ACC112 (cell line): Measurements from ENCODE around the gene RNF121.

Experiments used
- H2AFZ ChIP-seq: fragments of 200-600 bp; sonication (generic); one replicate; pipeline ENCODE4 v1.6.0; 2017; ENCODE audit warnings: antibody characterized with exemption, low read length; ENCODE audit not compliant: unreplicated experiment
- H3K27ac ChIP-seq: fragments of 200-600 bp; sonication (generic); 2 replicates; pipeline ENCODE4 v1.5.1; 2014; ENCODE audit warnings: low read depth, mild to moderate bottlenecking, antibody characterized with exemption, low read length, moderate library complexity
- H3K27me3 ChIP-seq: fragments of 200-600 bp; sonication (generic); 2 replicates; pipeline ENCODE4 v1.6.1; 2014; ENCODE audit warnings: mild to moderate bottlenecking, antibody characterized with exemption, low read length, moderate library complexity, mixed read lengths; ENCODE audit not compliant: insufficient read depth
- H3K36me3 ChIP-seq: fragments of 200-600 bp; sonication (generic); 2 replicates; pipeline ENCODE4 v1.6.1; 2016; ENCODE audit warnings: mild to moderate bottlenecking, antibody characterized with exemption, low read length, moderate library complexity, mixed read lengths; ENCODE audit not compliant: insufficient read depth
- H3K4me1 ChIP-seq: fragments of 200-600 bp; sonication (generic); one replicate; pipeline ENCODE4 v1.6.1; 2016; ENCODE audit warnings: low read length, mixed read lengths; ENCODE audit not compliant: insufficient read depth, unreplicated experiment, control insufficient read depth
- H3K4me3 ChIP-seq: fragments of 200-600 bp; sonication (generic); 2 replicates; pipeline ENCODE4 v1.5.1; 2014; ENCODE audit warnings: mild to moderate bottlenecking, low read depth, low read length
- H3K79me2 ChIP-seq: fragments of 200-600 bp; sonication (generic); one replicate; pipeline ENCODE4 v1.6.0; 2016; ENCODE audit warnings: low read length; ENCODE audit not compliant: control insufficient read depth, unreplicated experiment, insufficient read depth

RNF121 gene

GRCh38 chr11:71935338-71935925 lies 6.6 kb downstream of the RNF121 start:
- H3K36me3 ChIP-seq = peaks cover 7% of the 10 kb centered on the region; the same call in 1 of the 2 replicates
- H3K27me3 ChIP-seq = no peaks in the 10 kb centered on the region
- no peak overlapping the region for H3K27ac ChIP-seq
- H3K4me3 ChIP-seq = no peak overlapping the region
- H2AFZ ChIP-seq = no peak overlapping the region
- peaks cover 35% of the 10 kb centered on the region for H3K4me1 ChIP-seq
- H3K79me2 ChIP-seq = peaks cover 84% of the 10 kb centered on the region

GRCh38 chr11:71936825-71937224 lies 8.0 kb downstream of the RNF121 start:
- Histone ChIP-seq H3K27ac (no peak overlapping the region), H3K4me3 (no peak overlapping the region), H3K79me2 (peaks cover 83% of the 10 kb centered on the region), H3K4me1 (peaks cover 21% of the 10 kb centered on the region), H2AFZ (no peak overlapping the region), H3K36me3 (peaks cover 7% of the 10 kb centered on the region; the same call in 1 of the 2 replicates), H3K27me3 (no peaks in the 10 kb centered on the region)

GRCh38 chr11:71937826-71938225 lies 9.0 kb downstream of the RNF121 start:
- Histone ChIP-seq H2AFZ (no peak overlapping the region), H3K36me3 (peaks cover 7% of the 10 kb centered on the region; the same call in 1 of the 2 replicates), H3K79me2 (peaks cover 78% of the 10 kb centered on the region), H3K27ac (no peak overlapping the region), H3K4me1 (peaks cover 16% of the 10 kb centered on the region), H3K4me3 (no peak overlapping the region), H3K27me3 (no peaks in the 10 kb centered on the region)

- H3K79me2 ChIP-seq = peaks cover 74% of the 10 kb centered on the region
- H3K36me3 ChIP-seq = peaks cover 7% of the 10 kb centered on the region; the same call in 1 of the 2 replicates
- peaks cover 29% of the 10 kb centered on the region for H3K4me1 ChIP-seq
- no peak overlapping the region for H3K27ac ChIP-seq
- H2AFZ ChIP-seq = no peak overlapping the region
- no peaks in the 10 kb centered on the region for H3K27me3 ChIP-seq
- H3K4me3 ChIP-seq = no peak overlapping the region
Measured at GRCh38 chr11:71940561-71941219, 11.8 kb downstream of the RNF121 start.

- H3K4me1 ChIP-seq = peaks cover 28% of the 10 kb centered on the region
Measured at GRCh38 chr11:71946144-71946571, 17.3 kb downstream of the RNF121 start.

GRCh38 chr11:71947498-71947897 lies 18.7 kb downstream of the RNF121 start:
- H3K36me3 ChIP-seq = no peaks in the 10 kb centered on the region
- H3K4me1 ChIP-seq = peaks cover 28% of the 10 kb centered on the region
- H3K27me3 ChIP-seq = no peaks in the 10 kb centered on the region
- H3K4me3 ChIP-seq = no peak overlapping the region
- no peak overlapping the region for H2AFZ ChIP-seq
- H3K79me2 ChIP-seq = peaks cover 56% of the 10 kb centered on the region
- no peak overlapping the region for H3K27ac ChIP-seq

More at GRCh38 chr11:71946144-71946571, 17.3 kb downstream of the RNF121 start:
- Histone ChIP-seq H3K4me3 (no peak overlapping the region), H3K27ac (peak overlapping the region; percentile 75), H3K36me3 (no peaks in the 10 kb centered on the region), H3K79me2 (peaks cover 57% of the 10 kb centered on the region), H2AFZ (no peak overlapping the region), H3K27me3 (no peaks in the 10 kb centered on the region)

GRCh38 chr11:71948314-71949027 lies 19.6 kb downstream of the RNF121 start:
- H2AFZ ChIP-seq = no peak overlapping the region
- no peaks in the 10 kb centered on the region for H3K27me3 ChIP-seq
- H3K79me2 ChIP-seq = peaks cover 48% of the 10 kb centered on the region
- no peak overlapping the region for H3K27ac ChIP-seq
- no peaks in the 10 kb centered on the region for H3K36me3 ChIP-seq
- H3K4me3 ChIP-seq = no peak overlapping the region
- peaks cover 28% of the 10 kb centered on the region for H3K4me1 ChIP-seq

- Histone ChIP-seq H3K27ac (no peak overlapping the region), H3K36me3 (no peaks in the 10 kb centered on the region), H3K4me3 (no peak overlapping the region), H3K27me3 (no peaks in the 10 kb centered on the region), H3K4me1 (peaks cover 28% of the 10 kb centered on the region), H3K79me2 (peaks cover 48% of the 10 kb centered on the region), H2AFZ (no peak overlapping the region)
Measured at GRCh38 chr11:71949034-71949433, 20.2 kb downstream of the RNF121 start.

GRCh38 chr11:71951741-71952310 lies 23.0 kb downstream of the RNF121 start:
- Histone ChIP-seq H3K27me3 (no peaks in the 10 kb centered on the region), H3K36me3 (no peaks in the 10 kb centered on the region), H2AFZ (no peak overlapping the region), H3K4me1 (peaks cover 9% of the 10 kb centered on the region), H3K4me3 (no peak overlapping the region), H3K27ac (no peak overlapping the region), H3K79me2 (peaks cover 55% of the 10 kb centered on the region)

- Histone ChIP-seq H3K79me2 (peaks cover 48% of the 10 kb centered on the region), H2AFZ (no peak overlapping the region), H3K27me3 (no peaks in the 10 kb centered on the region), H3K4me1 (no peaks in the 10 kb centered on the region), H3K4me3 (no peak overlapping the region), H3K27ac (no peak overlapping the region), H3K36me3 (peaks cover 6% of the 10 kb centered on the region)
Measured at GRCh38 chr11:71955898-71956456, 27.1 kb downstream of the RNF121 start.
